ENCODE data around the gene ZNF582.
"Not testable (repeated sequence)": the region's sequence is repeated elsewhere in the genome, so short reads cannot be mapped to it uniquely, and the experiment has no call there.

The ZNF582 gene

GRCh38 chr19:56350416-56351045, 42.8 kb downstream of the ZNF582 start:
- no peak for DNase-seq

GRCh38 chr19:56348289-56348877, 45.0 kb downstream of the ZNF582 start:
- DNase-seq = no peak

- no peak for DNase-seq
Observed at GRCh38 chr19:56347163-56347778, 46.1 kb downstream of the ZNF582 start.

- no peak for DNase-seq
Observed at GRCh38 chr19:56341948-56342347, 51.4 kb downstream of the ZNF582 start.

- not testable (repeated sequence) for DNase-seq
Observed at GRCh38 chr19:56339031-56339430, 54.3 kb downstream of the ZNF582 start.

- not testable (repeated sequence) for DNase-seq
Observed at GRCh38 chr19:56337077-56337476, 56.3 kb downstream of the ZNF582 start.

- not testable (repeated sequence) for DNase-seq
Observed at GRCh38 chr19:56335371-56335770, 58.0 kb downstream of the ZNF582 start.

- no peak for DNase-seq
Observed at GRCh38 chr19:56333506-56333905, 59.8 kb downstream of the ZNF582 start.

All from NCI-H2081 treated with DMSO at 0.1 percent for 48 hours (cell line).